ENCODE results near the gene DUSP22. TPM values are rescaled to one million over a fixed set of nuclear protein-coding genes. Genes with fewer than 3 reads are reported as not detected.

DUSP22 gene
- polyA plus RNA-seq, 2 of the 4 experiments (the other 2 are of a cell fraction) = 6.2 to 11.3 TPM

DNA sequence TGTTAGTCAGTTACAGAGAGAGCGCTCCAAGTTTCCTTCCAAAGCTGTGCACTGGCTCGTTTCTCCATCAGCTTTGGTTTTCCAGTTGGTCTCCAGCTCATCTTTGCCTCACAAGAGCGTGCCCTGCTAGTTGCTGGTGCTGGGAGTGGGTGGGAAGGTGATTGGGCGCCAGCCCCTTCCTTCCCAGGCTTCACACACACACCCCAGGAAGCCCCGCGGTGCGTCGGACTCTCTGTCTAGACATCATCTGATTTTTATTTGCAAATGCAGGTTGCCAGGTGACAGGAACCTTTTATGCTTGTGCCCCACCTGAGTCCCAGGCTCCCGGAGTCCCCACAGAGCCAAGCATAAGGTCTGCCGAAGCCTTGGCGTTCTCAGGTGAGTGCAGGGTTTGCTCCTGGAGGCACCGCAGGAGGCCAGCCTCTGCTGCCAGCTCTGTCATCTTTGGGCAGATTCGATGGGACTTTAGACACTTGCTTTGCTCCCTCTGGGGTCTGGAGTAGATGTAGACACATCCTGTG lies 106.3 kb downstream of the DUSP22 start:
- DNase-seq (ENCODE audit: low read depth in 1 of 2, low spot score in 1 of 2) (no peak), ATAC-seq (no peak), FAIRE-seq (no peak)
- TF ChIP-seq CEBPB (IDR thresholded peaks at IDR 0.05) = no peak
- TF ChIP-seq, protein P1, sequence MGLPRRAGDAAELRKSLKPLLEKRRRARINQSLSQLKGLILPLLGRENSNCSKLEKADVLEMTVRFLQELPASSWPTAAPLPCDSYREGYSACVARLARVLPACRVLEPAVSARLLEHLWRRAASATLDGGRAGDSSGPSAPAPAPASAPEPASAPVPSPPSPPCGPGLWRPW (IDR thresholded peaks at IDR 0.05) = no peak
- no peak for TF ChIP-seq TP53 (CRISPR knock-in tag; IDR thresholded peaks at IDR 0.05)
- TF ChIP-seq KDM5A (IDR thresholded peaks at IDR 0.05) = no peak
- TF ChIP-seq HOXB5 (CRISPR knock-in tag; IDR thresholded peaks at IDR 0.05) = no peak
- TF ChIP-seq BCL3 (IDR thresholded peaks at IDR 0.05) = no peak
- TF ChIP-seq RFX5 (IDR thresholded peaks at IDR 0.05) = no peak
- no peak for TF ChIP-seq NR3C1 (IDR thresholded peaks at IDR 0.05)
- TF ChIP-seq HOXB13 (CRISPR knock-in tag; IDR thresholded peaks at IDR 0.05; ENCODE audit: low read depth) = no peak
- no peak for TF ChIP-seq EP300 (IDR thresholded peaks at IDR 0.05)
- TF ChIP-seq RARB (CRISPR knock-in tag; IDR thresholded peaks at IDR 0.05) = no peak
- no peak for TF ChIP-seq ELK1 (IDR thresholded peaks at IDR 0.05; ENCODE audit: low read depth, low read length)
- no peak for TF ChIP-seq PHF8 (IDR thresholded peaks at IDR 0.05; ENCODE audit: borderline replicate concordance, low read depth)
- no peak for TF ChIP-seq BHLHE40 (IDR thresholded peaks at IDR 0.05; ENCODE audit: low read depth, low read length)
- TF ChIP-seq RCOR1 (IDR thresholded peaks at IDR 0.05; ENCODE audit: low read depth, low read length) = no peak
- Histone ChIP-seq H3K27ac (no peak overlapping the region), H3K4me2 (no peak overlapping the region), H3K9me3 (no peaks in the 10 kb centered on the region), H3K4me1 (no peaks in the 10 kb centered on the region), H3K4me3 (no peak overlapping the region)
- WGBS (ENCODE audit: missing lambda C conversion rate) = 66% methylated on average over 11 of the region's 13 CpGs
- POLR2A ChIA-PET = no interaction called here
- CTCF ChIA-PET = interaction anchor here (0.6 kb wide), 1 partner anchor 11 kb away, joined by 3 read pairs; no protein-coding TSS in a partner anchor

DNA sequence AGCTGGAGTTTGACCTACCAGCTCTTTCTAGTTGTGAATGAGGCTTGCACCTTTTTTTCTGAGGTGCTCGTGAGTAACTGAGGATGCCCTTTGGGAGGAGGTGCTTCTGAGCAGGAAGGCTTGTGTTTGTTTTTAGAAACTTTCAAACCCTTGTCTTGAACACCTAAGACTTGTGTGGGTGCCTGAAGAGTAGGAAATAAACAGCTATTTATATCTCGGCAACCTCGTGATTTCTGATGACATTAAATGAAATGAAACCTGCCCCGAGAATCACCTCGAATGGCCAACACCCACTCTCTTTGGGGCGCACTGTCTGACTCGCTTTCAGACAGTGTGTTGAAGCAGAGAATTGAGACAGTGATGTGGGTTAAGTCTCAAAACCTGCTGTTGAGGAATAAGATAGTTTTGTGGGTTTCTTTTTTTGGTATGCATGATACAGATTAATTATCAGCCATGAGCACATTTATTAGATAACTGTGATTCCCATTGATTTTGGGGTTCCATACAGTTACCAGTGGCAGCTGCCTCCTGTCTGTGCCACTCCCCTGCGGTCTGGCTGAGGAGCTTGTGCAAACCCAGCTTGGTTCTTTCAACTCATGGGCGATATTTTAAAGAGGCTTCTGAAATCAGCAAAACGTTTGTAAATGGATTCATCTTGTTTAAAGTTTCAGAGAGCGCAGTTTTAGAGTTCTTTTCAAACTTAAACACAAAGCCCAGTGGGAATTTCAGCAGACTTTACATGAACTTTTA lies 107.7 kb downstream of the DUSP22 start:
- Histone ChIP-seq H3K9me3 (no peaks in the 10 kb centered on the region), H3K4me3 (no peak overlapping the region), H3K27ac (no peak overlapping the region), H3K4me2 (0 out of 3 replicates have a peak overlapping the region, but pooled peaks have one; percentile 26), H3K4me1 (no peaks in the 10 kb centered on the region)
- FAIRE-seq = no peak
- ATAC-seq = no peak
- TF ChIP-seq CHD4 (IDR thresholded peaks at IDR 0.05; ENCODE audit: borderline replicate concordance) (no peak), MYC (IDR thresholded peaks at IDR 0.05; ENCODE audit: borderline replicate concordance, low read length) (no peak), POLR2AphosphoS2 (conservative IDR thresholded peaks at IDR 0.05; ENCODE audit: low read length) (no peak), EHF (CRISPR knock-in tag; IDR thresholded peaks at IDR 0.05) (no peak), KDM1A (IDR thresholded peaks at IDR 0.05; ENCODE audit: low read depth) (no peak), ELK1 (IDR thresholded peaks at IDR 0.05; ENCODE audit: low read depth, low read length) (no peak), RNF2 (IDR thresholded peaks at IDR 0.05; ENCODE audit: borderline replicate concordance, low read depth) (no peak), CBX8 (IDR thresholded peaks at IDR 0.05) (no peak), HEYL (CRISPR knock-in tag; IDR thresholded peaks at IDR 0.05) (no peak), MAZ (IDR thresholded peaks at IDR 0.05; ENCODE audit: borderline replicate concordance, low read depth, low read length) (no peak)
- TF ChIP-seq, protein P2, sequence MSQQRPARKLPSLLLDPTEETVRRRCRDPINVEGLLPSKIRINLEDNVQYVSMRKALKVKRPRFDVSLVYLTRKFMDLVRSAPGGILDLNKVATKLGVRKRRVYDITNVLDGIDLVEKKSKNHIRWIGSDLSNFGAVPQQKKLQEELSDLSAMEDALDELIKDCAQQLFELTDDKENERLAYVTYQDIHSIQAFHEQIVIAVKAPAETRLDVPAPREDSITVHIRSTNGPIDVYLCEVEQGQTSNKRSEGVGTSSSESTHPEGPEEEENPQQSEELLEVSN (IDR thresholded peaks at IDR 0.05; ENCODE audit: borderline replicate concordance, low read depth) = no peak
- DNase-seq (ENCODE audit: low read depth in 1 of 2, low spot score in 1 of 2) = no peak
- CTCF ChIA-PET = interaction anchor here (1.5 to 2.4 kb wide), 2 partner anchors 9 to 211 kb away, joined by 3 to 5 read pairs; no protein-coding TSS in a partner anchor
- WGBS (ENCODE audit: missing lambda C conversion rate) = 41% methylated on average over 11 of the region's 11 CpGs
- POLR2A ChIA-PET = no interaction called here
